Measurements from ENCODE around the gene SOX14.

DNA sequence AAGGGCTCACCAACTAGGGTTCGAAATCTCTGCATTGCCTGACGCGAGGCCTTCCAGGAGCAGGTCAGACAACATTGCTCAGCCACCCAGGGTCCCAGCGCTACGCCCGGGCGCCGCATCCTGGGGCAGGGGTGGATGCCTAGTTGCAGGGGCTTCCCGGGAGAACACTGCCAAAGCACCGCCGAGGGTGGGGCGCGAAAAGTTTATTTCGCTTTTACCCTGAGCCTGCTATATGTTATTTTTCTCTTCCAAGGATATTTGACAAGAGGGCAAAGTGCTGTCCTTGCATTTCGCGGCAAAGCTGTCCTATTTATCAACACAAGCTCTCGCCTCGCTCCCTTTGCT, 549 bp upstream of the SOX14 start:
- TF ChIP-seq, protein P1, sequence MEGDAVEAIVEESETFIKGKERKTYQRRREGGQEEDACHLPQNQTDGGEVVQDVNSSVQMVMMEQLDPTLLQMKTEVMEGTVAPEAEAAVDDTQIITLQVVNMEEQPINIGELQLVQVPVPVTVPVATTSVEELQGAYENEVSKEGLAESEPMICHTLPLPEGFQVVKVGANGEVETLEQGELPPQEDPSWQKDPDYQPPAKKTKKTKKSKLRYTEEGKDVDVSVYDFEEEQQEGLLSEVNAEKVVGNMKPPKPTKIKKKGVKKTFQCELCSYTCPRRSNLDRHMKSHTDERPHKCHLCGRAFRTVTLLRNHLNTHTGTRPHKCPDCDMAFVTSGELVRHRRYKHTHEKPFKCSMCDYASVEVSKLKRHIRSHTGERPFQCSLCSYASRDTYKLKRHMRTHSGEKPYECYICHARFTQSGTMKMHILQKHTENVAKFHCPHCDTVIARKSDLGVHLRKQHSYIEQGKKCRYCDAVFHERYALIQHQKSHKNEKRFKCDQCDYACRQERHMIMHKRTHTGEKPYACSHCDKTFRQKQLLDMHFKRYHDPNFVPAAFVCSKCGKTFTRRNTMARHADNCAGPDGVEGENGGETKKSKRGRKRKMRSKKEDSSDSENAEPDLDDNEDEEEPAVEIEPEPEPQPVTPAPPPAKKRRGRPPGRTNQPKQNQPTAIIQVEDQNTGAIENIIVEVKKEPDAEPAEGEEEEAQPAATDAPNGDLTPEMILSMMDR (IDR thresholded peaks at IDR 0.05; ENCODE audit: low read depth, low read length, poor library complexity, severe bottlenecking) = no peak
- no peak for TF ChIP-seq EZH2phosphoT487 (IDR thresholded peaks at IDR 0.05; ENCODE audit: borderline replicate concordance, low read length)

Measured in DOHH2 (cell line).